NK-92 treated with Interleukin-12 subunit alpha and Interleukin-12 subunit beta, amount 100 ng/mL, for 24 hours (cell line): Measurements from ENCODE around the gene CD248.
"Not testable (repeated sequence)": the region's sequence is repeated elsewhere in the genome, so short reads cannot be mapped to it uniquely, and the experiment has no call there.

Experiments used
- DNase-seq: peaks from one replicate; lab custom pipeline; 2025; lab: John Stamatoyannopoulos, UW

CD248 gene

GRCh38 chr11:66288671-66289547 is 27.9 kb downstream of the CD248 start, which contains the start of gene YIF1A:
YIF1A (minus strand) TSS chr11:66289143; CDS start chr11:66288985, 158 bp downstream.
- DNase-seq, result peak; percentile 99

- DNase-seq, result no peak
These were observed 28.8 kb downstream of the CD248 start for GRCh38 chr11:66287889-66288670.

- no peak for DNase-seq
These were observed 29.5 kb downstream of the CD248 start for GRCh38 chr11:66287211-66287888.

GRCh38 chr11:66286699-66287098 is 30.1 kb downstream of the CD248 start:
- DNase-seq, result no peak

GRCh38 chr11:66285250-66285947 is 31.4 kb downstream of the CD248 start:
- no peak for DNase-seq

- no peak for DNase-seq
These were observed 32.2 kb downstream of the CD248 start for GRCh38 chr11:66284526-66285078.

- no peak for DNase-seq
These were observed 33.3 kb downstream of the CD248 start for GRCh38 chr11:66283461-66284105.

GRCh38 chr11:66282468-66283455 is 34.1 kb downstream of the CD248 start:
- DNase-seq, result peak; percentile 96

- no peak for DNase-seq
These were observed 34.9 kb downstream of the CD248 start for GRCh38 chr11:66281776-66282467.

GRCh38 chr11:66281001-66281400 is 35.8 kb downstream of the CD248 start:
- no peak for DNase-seq

- no peak for DNase-seq
These were observed 36.4 kb downstream of the CD248 start for GRCh38 chr11:66280428-66280827.

GRCh38 chr11:66279092-66279734 is 37.6 kb downstream of the CD248 start:
- DNase-seq, result no peak

GRCh38 chr11:66278363-66279091 is 38.3 kb downstream of the CD248 start:
- DNase-seq, result no peak

GRCh38 chr11:66277471-66278362 is 39.1 kb downstream of the CD248 start, which contains the start of gene CNIH2:
CNIH2 (plus strand) TSS chr11:66278175; CDS start chr11:66278457, 282 bp downstream.
- DNase-seq, result no peak

GRCh38 chr11:66277064-66277463 is 39.8 kb downstream of the CD248 start:
- not testable (repeated sequence) for DNase-seq

- DNase-seq, result not testable (repeated sequence)
These were observed 40.2 kb downstream of the CD248 start for GRCh38 chr11:66276619-66277018.
